ENCODE data around the gene GPRC5A. TPM values are rescaled to one million over a fixed set of nuclear protein-coding genes. Genes with fewer than 3 reads are reported as not detected.

The GPRC5A gene
- total and polyA plus RNA-seq, 2 of the 4 experiments (the other 2 are of a cell fraction) = 49.6 to 201 TPM

DNA sequence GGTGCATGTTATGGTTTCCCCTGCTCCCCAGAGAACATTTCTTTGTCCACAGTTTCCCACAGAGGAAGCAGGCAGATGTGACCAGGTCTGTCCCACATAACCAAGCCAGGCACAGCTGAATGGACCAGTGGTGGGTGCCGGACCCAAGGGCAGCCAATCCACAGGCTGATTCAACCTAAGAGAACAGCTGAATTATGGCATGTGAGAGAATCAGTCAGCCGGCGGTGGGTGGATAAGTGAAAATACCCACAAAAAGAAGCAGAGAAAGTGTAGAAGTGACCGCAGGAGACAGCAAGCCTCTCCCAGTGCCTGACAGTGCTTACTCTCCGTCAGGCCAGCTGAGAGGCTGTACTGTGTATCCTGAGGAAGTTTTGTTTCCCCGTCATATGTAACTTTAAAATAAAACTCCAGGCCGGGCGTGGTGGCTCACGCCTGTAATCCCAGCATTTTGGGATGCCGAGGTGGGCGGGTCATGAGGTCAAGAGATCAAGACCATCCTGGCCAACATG, 45.7 kb downstream of the GPRC5A start:
- POLR2A ChIA-PET (ENCODE audit: unreplicated experiment) = no interaction called here
- H3K9me3 ChIP-seq (ENCODE audit: control insufficient read depth, insufficient read depth, low read length) = no peaks in the 10 kb centered on the region
- CTCF ChIA-PET = no interaction called here
- no peak overlapping the region for H3K56ac ChIP-seq (ENCODE audit: extremely low read depth, insufficient read depth, low read length)
- H2BK15ac ChIP-seq (ENCODE audit: low read depth, low read length) = no peak overlapping the region
- H3K4ac ChIP-seq (ENCODE audit: low read depth, low read length) = no peak overlapping the region
- no peak overlapping the region for H2AK5ac ChIP-seq (ENCODE audit: low read depth, low read length)
- H3K18ac ChIP-seq (ENCODE audit: low read depth, low read length) = no peak overlapping the region
- H2BK5ac ChIP-seq (ENCODE audit: low read depth, low read length, poor library complexity, severe bottlenecking) = no peak overlapping the region
- no peak overlapping the region for H3K14ac ChIP-seq (replicated peaks; ENCODE audit: low read depth, low read length)
- H3K36me3 ChIP-seq (ENCODE audit: control insufficient read depth, insufficient read depth, low read length) = no peaks in the 10 kb centered on the region
- no peak overlapping the region for H3K4me2 ChIP-seq (ENCODE audit: low read depth, low read length)
- no TSS peak for BruUV-seq (replicated peaks)
- H2AK9ac ChIP-seq (replicated peaks; ENCODE audit: low read depth, low read length, poor library complexity) = no peak overlapping the region
- H3K27me3 ChIP-seq (ENCODE audit: control insufficient read depth, insufficient read depth, low read length) = no peaks in the 10 kb centered on the region
- no peak for ATAC-seq (ENCODE audit: low read depth)
- H4K5ac ChIP-seq (ENCODE audit: low read depth, low read length) = no peak overlapping the region
- no peak overlapping the region for H4K8ac ChIP-seq (ENCODE audit: low read depth in 2 of 2, low read length in 2 of 2)
- in situ Hi-C loops (cut with MboI; ENCODE audit: low sequenced_read_pairs) = no loop called here
- no peaks in the 10 kb centered on the region for H4K20me1 ChIP-seq (ENCODE audit: insufficient read depth, low read length)
- no peak overlapping the region for H2BK120ac ChIP-seq (ENCODE audit: low read depth, low read length)
- no peak overlapping the region for H3K27ac ChIP-seq (ENCODE audit: insufficient read depth, low read length)
- no peaks in the 10 kb centered on the region; a peak in 2 of 4 replicates for H3K79me1 ChIP-seq (ENCODE audit: low read depth in 1 of 2, low read length in 2 of 2)
- no peak overlapping the region for H3K4me3 ChIP-seq (ENCODE audit: insufficient read depth, low read depth, low read length)
- no peak overlapping the region for H3K23ac ChIP-seq (ENCODE audit: low read depth, low read length)
- H2AFZ ChIP-seq (replicated peaks; ENCODE audit: low read length, poor library complexity) = no peak overlapping the region
- H2BK20ac ChIP-seq (ENCODE audit: low read depth, low read length) = no peak overlapping the region
- DNase-seq = no peak
- intact Hi-C loops (cut with micrococcal nuclease) = no loop called here
- no peak overlapping the region for H4K91ac ChIP-seq (ENCODE audit: insufficient read depth, low read depth, low read length)
- TF ChIP-seq MAZ (IDR thresholded peaks at IDR 0.05; ENCODE audit: borderline replicate concordance, low read depth, low read length) = no peak
- TF ChIP-seq POLR2A (IDR thresholded peaks at IDR 0.05; ENCODE audit: low read depth, low read length) = no peak
- no peak for TF ChIP-seq RAD21 (IDR thresholded peaks at IDR 0.05; ENCODE audit: low read length)
- TF ChIP-seq CEBPB (IDR thresholded peaks at IDR 0.05; ENCODE audit: low read depth, low read length) = no peak
- no peak for TF ChIP-seq RFX5 (IDR thresholded peaks at IDR 0.05; ENCODE audit: low read depth, low read length)
- TF ChIP-seq MXI1 (IDR thresholded peaks at IDR 0.05; ENCODE audit: borderline replicate concordance, low read depth, low read length) = no peak
- TF ChIP-seq MAFK (IDR thresholded peaks at IDR 0.05; ENCODE audit: low read depth, low read length) = no peak
- no peak for TF ChIP-seq ELK1 (IDR thresholded peaks at IDR 0.05; ENCODE audit: borderline replicate concordance, low read depth, low read length)
- no peak for TF ChIP-seq FOS (IDR thresholded peaks at IDR 0.05; ENCODE audit: low read depth, low read length)
- H3K9ac ChIP-seq (ENCODE audit: low read depth, low read length) = no peak overlapping the region
- peaks cover 2% of the 10 kb centered on the region; the same call in 1 of the 2 replicates for H3K4me1 ChIP-seq (ENCODE audit: control insufficient read depth, insufficient read depth, low read length)
- dilution Hi-C loops (cut with HindIII; ENCODE audit: low sequenced_read_pairs, unreplicated experiment) = no loop called here
- H3K9me1 ChIP-seq (ENCODE audit: insufficient read depth, low read length) = no peaks in the 10 kb centered on the region
- WGBS, 2 experiments (ENCODE audit: extremely low coverage in 2 of 2, insufficient read length in 1 of 2) = 100% methylated on average over 1 of the region's 11 CpGs; no CpG with 5 or more reads in 1 of the 2 experiments
